ENCODE results near the gene TNFRSF9. TPM values are rescaled to one million over a fixed set of nuclear protein-coding genes. Genes with fewer than 3 reads are reported as not detected.

Gene TNFRSF9
- total and polyA plus RNA-seq, 2 of the 8 experiments (the other 6 are each of a cell fraction or from before 2014, with no cell fraction given), result not detected

DNA sequence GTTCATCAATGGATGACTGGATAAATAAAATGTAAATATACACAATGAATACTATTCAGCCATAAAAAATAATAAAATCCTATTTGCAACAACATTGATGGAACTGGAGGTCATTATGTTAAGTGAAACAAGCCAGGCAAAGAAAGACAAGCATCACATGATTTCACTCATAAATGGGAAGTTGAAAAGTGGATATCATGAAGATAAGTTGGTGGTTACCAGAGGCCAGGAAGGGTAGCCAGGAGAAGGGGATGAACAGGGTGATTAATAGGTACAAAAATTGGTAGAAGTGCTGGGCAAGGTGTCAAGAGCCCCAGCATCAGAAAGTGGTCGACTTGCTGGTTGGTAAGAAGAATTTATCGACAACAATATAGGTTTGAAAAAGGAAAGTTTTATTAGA is 19.5 kb upstream of the TNFRSF9 start:
- Histone ChIP-seq H3K9me3 (ENCODE audit: insufficient read depth in 2 of 2, low read depth in 1 of 2, low read length in 1 of 2) (no peaks in the 10 kb centered on the region), H3K27ac (ENCODE audit: low read depth, low read length) (no peak overlapping the region), H3K14ac (ENCODE audit: insufficient read length) (no peak overlapping the region), H3K23me2 (ENCODE audit: low read depth, low read length) (no peaks in the 10 kb centered on the region), H3K18ac (ENCODE audit: extremely low read depth, low read length) (no peak overlapping the region), H3K56ac (replicated peaks; ENCODE audit: insufficient read length, low read depth, low read length) (no peak overlapping the region), H3K79me1 (ENCODE audit: low read depth, low read length) (no peaks in the 10 kb centered on the region; the same call in 1 of the 2 replicates), H4K5ac (ENCODE audit: insufficient read length, low read depth, low read length) (no peak overlapping the region), H2AK5ac (ENCODE audit: low read depth, low read length) (no peak overlapping the region), H2BK12ac (ENCODE audit: low read depth, low read length) (no peak overlapping the region), H3K36me3 (ENCODE audit: control insufficient read depth in 2 of 4, insufficient read depth in 4 of 4, low read length in 3 of 4) (peaks cover 8 to 16% (median 12%) of the 10 kb centered on the region in 4 experiments), H4K91ac (replicated peaks; ENCODE audit: insufficient read length, low read length) (no peak overlapping the region), H3K27me3 (replicated peaks in 1 of 4; ENCODE audit: control insufficient read depth in 3 of 4, extremely low read depth in 1 of 4, insufficient read depth in 3 of 4, low read length in 3 of 4) (no peaks in the 10 kb centered on the region), H2BK15ac (ENCODE audit: low read length) (no peak overlapping the region), H2BK120ac (replicated peaks; ENCODE audit: low read depth, low read length) (no peak overlapping the region), H3K4ac (replicated peaks; ENCODE audit: insufficient read length, low read depth, low read length) (no peak overlapping the region), H3K9ac (replicated peaks in 1 of 4; ENCODE audit: extremely low read depth in 1 of 4, low read depth in 3 of 4, low read length in 3 of 4) (no peak overlapping the region), H2BK5ac (ENCODE audit: low read depth, low read length) (no peak overlapping the region), H4K20me1 (replicated peaks in 1 of 2; ENCODE audit: control insufficient read depth in 1 of 2, insufficient read depth in 2 of 2, low read length in 2 of 2) (no peaks in the 10 kb centered on the region), H3K4me1 (replicated peaks in 1 of 4; ENCODE audit: control insufficient read depth in 3 of 4, insufficient read depth in 4 of 4, low read length in 3 of 4) (peaks cover 0 to 2% (median 0%) of the 10 kb centered on the region in 4 experiments; a peak in 1 of 7 replicates), H2BK20ac (ENCODE audit: low read length) (no peak overlapping the region), H2AFZ (ENCODE audit: low read length) (no peak overlapping the region), H4K8ac (ENCODE audit: extremely low read depth, insufficient read depth, low read length) (no peak overlapping the region), H3K23ac (ENCODE audit: insufficient read length) (no peak overlapping the region), H3K79me2 (ENCODE audit: control insufficient read depth in 1 of 2, insufficient read depth in 2 of 2, low read length in 2 of 2) (peaks cover 0 to 27% of the 10 kb centered on the region in 2 experiments; a peak in 2 of 4 replicates), H3K4me3 (ENCODE audit: extremely low read depth in 1 of 4, insufficient read depth in 2 of 4, low read depth in 3 of 4, low read length in 4 of 4) (peak overlapping the region in 1 of 4 experiments; percentile 82; a peak in 2 of 8 replicates), H3K4me2 (ENCODE audit: insufficient read depth in 1 of 2, low read depth in 2 of 2, low read length in 2 of 2) (peak overlapping the region; percentile 49 to 61; a peak in 2 of 4 replicates)
- POLR2A ChIA-PET (ENCODE audit: partially characterized antibody), result no interaction called here
- 96% methylated on average over 2 of the region's 2 CpGs; no CpG with 5 or more reads in 1 of the 2 experiments for WGBS, 2 experiments (ENCODE audit: extremely low coverage in 1 of 2, insufficient coverage in 1 of 2, insufficient read length in 1 of 2, insufficient replicate concordance in 2 of 2, low coverage in 1 of 2, low lambda C conversion rate in 2 of 2, missing lambda C conversion rate in 1 of 2)
- FAIRE-seq, result no peak
- DNase-seq (ENCODE audit: low read depth in 1 of 2, low spot score in 2 of 2), result no peak
- CTCF ChIA-PET (ENCODE audit: partially characterized antibody), result interaction anchor here (1.2 kb wide), 1 partner anchor 162 kb away, joined by 4 read pairs; no protein-coding TSS in a partner anchor
- no peak for TF ChIP-seq YY1 (IDR thresholded peaks at IDR 0.05; ENCODE audit: low read depth, low read length)
- no peak for TF ChIP-seq NRF1 (IDR thresholded peaks at IDR 0.05; ENCODE audit: low read depth, low read length)
- TF ChIP-seq EZH2 (IDR thresholded peaks at IDR 0.05; ENCODE audit: low read depth, low read length, severe bottlenecking), result no peak
- no peak for TF ChIP-seq TEAD4 (IDR thresholded peaks at IDR 0.05; ENCODE audit: low read depth, low read length)
- TF ChIP-seq CHD1 (IDR thresholded peaks at IDR 0.05; ENCODE audit: low read depth, low read length), result no peak
- TF ChIP-seq CBX5 (IDR thresholded peaks at IDR 0.05; ENCODE audit: low read depth, low read length), result no peak
- TF ChIP-seq ASH2L (IDR thresholded peaks at IDR 0.05; ENCODE audit: low read length), result no peak
- no peak for TF ChIP-seq TBP (IDR thresholded peaks at IDR 0.05; ENCODE audit: low read depth, low read length)
- no peak for TF ChIP-seq HDAC6 (IDR thresholded peaks at IDR 0.05; ENCODE audit: low read depth, low read length)
- TF ChIP-seq POLR2A (IDR thresholded peaks at IDR 0.05; ENCODE audit: control extremely low read depth in 1 of 2, low read depth in 2 of 2, low read length in 2 of 2), result no peak
- no peak for TF ChIP-seq BRCA1 (IDR thresholded peaks at IDR 0.05; ENCODE audit: low read depth, low read length)
- TF ChIP-seq FOSL1 (IDR thresholded peaks at IDR 0.05; ENCODE audit: insufficient read depth, low read depth, low read length), result no peak
- no peak for TF ChIP-seq HDAC2 (IDR thresholded peaks at IDR 0.05; ENCODE audit: borderline replicate concordance in 1 of 2, low read depth in 2 of 2, low read length in 2 of 2)
- TF ChIP-seq, protein P1, sequence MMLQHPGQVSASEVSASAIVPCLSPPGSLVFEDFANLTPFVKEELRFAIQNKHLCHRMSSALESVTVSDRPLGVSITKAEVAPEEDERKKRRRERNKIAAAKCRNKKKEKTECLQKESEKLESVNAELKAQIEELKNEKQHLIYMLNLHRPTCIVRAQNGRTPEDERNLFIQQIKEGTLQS (IDR thresholded peaks at IDR 0.05; ENCODE audit: insufficient read depth, low read depth, low read length), result no peak
- no peak for TF ChIP-seq BCL11A (IDR thresholded peaks at IDR 0.05; ENCODE audit: low read depth in 2 of 2, low read length in 2 of 2)

Measured in H1 (cell line).